ENCODE measurements around the gene ST6GALNAC2. TPM values are rescaled to one million over a fixed set of nuclear protein-coding genes. Genes with fewer than 3 reads are reported as not detected.
"Not testable (repeated sequence)": the region's sequence is repeated elsewhere in the genome, so short reads cannot be mapped to it uniquely, and the experiment has no call there.

The ST6GALNAC2 gene
- polyA plus RNA-seq, 1 donor, result 3.9 TPM

DNA sequence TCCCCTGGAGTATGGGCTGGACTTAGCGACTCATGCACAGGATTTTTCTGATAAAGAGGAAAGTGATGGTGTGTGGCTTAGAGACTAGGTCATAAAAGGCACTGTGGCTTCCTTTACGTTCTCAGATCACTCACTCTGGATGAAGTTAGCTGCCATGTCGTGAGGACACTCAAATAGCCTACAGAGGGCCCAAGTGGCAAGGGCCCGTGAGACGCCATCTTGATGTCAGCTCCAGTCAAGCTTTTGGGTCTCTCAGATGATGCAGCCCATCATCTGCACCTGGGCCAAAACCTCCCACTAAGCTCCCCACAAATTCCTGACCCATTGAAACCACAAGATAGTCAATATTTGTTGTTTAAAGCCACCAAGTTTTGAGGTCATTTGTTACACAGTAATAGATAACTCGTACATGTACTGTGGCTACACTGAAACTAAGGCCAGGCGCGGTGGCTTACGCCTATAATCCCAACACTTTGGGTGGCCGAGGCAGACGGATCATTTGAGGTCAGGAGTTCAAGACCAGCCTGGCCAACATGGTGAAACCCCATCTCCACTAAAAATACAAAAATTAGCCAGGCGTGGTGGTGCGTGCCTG is 14.7 kb downstream of the ST6GALNAC2 start:
- no peaks in the 10 kb centered on the region for H3K9me3 ChIP-seq (ENCODE audit: control insufficient read depth, low read depth, low read length)
- H3K27ac ChIP-seq (ENCODE audit: low read length), result no peak overlapping the region
- H3K4me3 ChIP-seq (ENCODE audit: low read length), result no peak overlapping the region
- peaks cover 18% of the 10 kb centered on the region for H3K4me1 ChIP-seq (ENCODE audit: control insufficient read depth, insufficient read depth, low read length)
- H3K36me3 ChIP-seq (ENCODE audit: control insufficient read depth, insufficient read depth, low read length), result peaks cover 8% of the 10 kb centered on the region
- no peak for DNase-seq
- no CpG with 5 or more reads among the region's 13 CpGs for WGBS (ENCODE audit: insufficient coverage, low lambda C conversion rate)
- H3K27me3 ChIP-seq (ENCODE audit: control insufficient read depth, insufficient read depth, low read length), result peaks cover 4% of the 10 kb centered on the region

DNA sequence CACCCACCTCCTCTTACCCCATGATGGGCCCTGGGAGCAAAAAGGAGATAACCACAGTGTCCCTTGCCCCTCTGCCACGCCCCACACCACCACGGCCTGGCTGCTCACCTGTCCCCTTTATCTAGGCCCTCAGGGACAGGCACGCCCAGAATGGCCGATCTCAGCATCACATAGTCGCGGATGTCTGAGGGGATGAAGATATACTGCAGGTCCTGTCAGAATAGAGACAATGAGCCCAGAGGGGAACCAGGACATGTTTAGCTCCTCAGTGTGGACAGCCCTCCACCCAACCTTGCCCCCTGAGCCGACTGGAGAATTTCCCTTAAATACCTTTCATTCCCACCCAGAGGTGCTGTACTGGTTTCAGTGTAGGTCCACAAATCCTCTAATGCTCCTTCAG is 15.2 kb downstream of the ST6GALNAC2 start:
- no peak overlapping the region for H3K27ac ChIP-seq (ENCODE audit: low read length)
- H3K36me3 ChIP-seq (ENCODE audit: control insufficient read depth, insufficient read depth, low read length), result peaks cover 13% of the 10 kb centered on the region
- H3K27me3 ChIP-seq (ENCODE audit: control insufficient read depth, insufficient read depth, low read length), result peaks cover 4% of the 10 kb centered on the region
- H3K9me3 ChIP-seq (ENCODE audit: control insufficient read depth, low read depth, low read length), result no peaks in the 10 kb centered on the region
- H3K4me1 ChIP-seq (ENCODE audit: control insufficient read depth, insufficient read depth, low read length), result peaks cover 18% of the 10 kb centered on the region
- H3K4me3 ChIP-seq (ENCODE audit: low read length), result no peak overlapping the region
- whole genome bisulfite sequencing (ENCODE audit: insufficient coverage, low lambda C conversion rate), result no CpG with 5 or more reads among the region's 7 CpGs
- DNase-seq, result no peak

DNA sequence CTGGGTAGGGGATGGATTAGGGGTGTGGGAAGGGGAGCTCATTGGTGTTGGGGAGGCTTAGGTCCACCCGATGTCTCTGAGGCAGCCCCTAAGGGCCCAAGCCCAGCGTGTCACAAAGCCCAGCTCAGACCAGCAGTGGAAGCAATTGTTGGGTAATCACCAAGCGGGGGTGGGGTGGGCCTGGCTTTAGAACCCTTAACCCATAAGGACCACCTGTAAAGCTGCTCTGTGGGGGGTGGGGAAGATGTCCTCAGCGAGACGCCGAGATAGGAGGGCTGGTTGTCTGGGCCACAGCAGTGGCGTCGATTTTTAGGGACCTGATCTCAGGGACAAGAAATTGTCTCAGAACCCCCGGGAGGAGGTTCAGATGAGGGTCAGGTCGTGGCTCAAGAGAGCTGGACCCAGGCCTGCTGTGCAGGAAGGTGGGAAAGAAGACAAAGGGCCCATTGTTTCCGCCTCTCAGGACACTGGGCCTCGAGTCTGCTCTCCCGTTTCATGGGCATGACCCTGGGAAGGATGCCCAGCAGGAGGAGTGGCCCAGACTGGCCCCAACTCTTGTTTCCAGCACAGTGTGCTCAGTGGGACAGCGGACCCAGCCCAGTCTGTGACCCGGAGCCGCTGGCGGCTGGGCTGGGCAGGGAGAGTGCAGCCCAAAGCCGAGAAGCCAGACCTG is 15.9 kb downstream of the ST6GALNAC2 start:
- H3K27me3 ChIP-seq (ENCODE audit: control insufficient read depth, insufficient read depth, low read length), result peaks cover 4% of the 10 kb centered on the region
- H3K27ac ChIP-seq (ENCODE audit: low read length), result no peak overlapping the region
- no CpG with 5 or more reads among the region's 18 CpGs for WGBS (ENCODE audit: insufficient coverage, low lambda C conversion rate)
- H3K36me3 ChIP-seq (ENCODE audit: control insufficient read depth, insufficient read depth, low read length), result peaks cover 17% of the 10 kb centered on the region
- DNase-seq, result no peak
- no peaks in the 10 kb centered on the region for H3K9me3 ChIP-seq (ENCODE audit: control insufficient read depth, low read depth, low read length)
- peaks cover 18% of the 10 kb centered on the region for H3K4me1 ChIP-seq (ENCODE audit: control insufficient read depth, insufficient read depth, low read length)
- H3K4me3 ChIP-seq (ENCODE audit: low read length), result no peak overlapping the region

DNA sequence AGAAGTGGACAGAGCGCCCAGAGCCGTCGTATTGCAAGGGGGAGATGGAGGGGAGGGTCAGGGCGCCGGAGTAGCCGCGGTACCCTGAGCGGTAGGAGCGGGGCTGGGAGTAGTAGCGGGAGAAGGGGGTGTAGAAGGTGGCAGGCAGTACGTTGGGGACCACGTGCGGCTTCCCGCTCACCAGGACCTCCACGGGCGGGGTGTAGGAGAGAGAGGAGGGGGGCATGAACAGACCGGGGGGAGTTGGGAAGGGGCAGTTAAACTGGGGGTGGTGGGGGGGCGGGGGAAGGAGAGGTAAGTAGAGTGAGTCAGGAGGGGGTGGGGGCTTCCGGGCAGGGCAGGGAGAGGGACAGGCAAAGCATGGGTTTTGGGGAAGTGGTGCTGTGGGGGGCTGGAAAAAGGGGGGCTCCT is 16.8 kb downstream of the ST6GALNAC2 start:
- no CpG with 5 or more reads among the region's 19 CpGs for WGBS (ENCODE audit: insufficient coverage, low lambda C conversion rate)
- H3K36me3 ChIP-seq (ENCODE audit: control insufficient read depth, insufficient read depth, low read length), result peaks cover 20% of the 10 kb centered on the region
- no peak overlapping the region for H3K27ac ChIP-seq (ENCODE audit: low read length)
- H3K9me3 ChIP-seq (ENCODE audit: control insufficient read depth, low read depth, low read length), result no peaks in the 10 kb centered on the region
- peaks cover 18% of the 10 kb centered on the region for H3K4me1 ChIP-seq (ENCODE audit: control insufficient read depth, insufficient read depth, low read length)
- H3K27me3 ChIP-seq (ENCODE audit: control insufficient read depth, insufficient read depth, low read length), result peaks cover 4% of the 10 kb centered on the region
- no peak overlapping the region for H3K4me3 ChIP-seq (ENCODE audit: low read length)
- DNase-seq, result no peak

DNA sequence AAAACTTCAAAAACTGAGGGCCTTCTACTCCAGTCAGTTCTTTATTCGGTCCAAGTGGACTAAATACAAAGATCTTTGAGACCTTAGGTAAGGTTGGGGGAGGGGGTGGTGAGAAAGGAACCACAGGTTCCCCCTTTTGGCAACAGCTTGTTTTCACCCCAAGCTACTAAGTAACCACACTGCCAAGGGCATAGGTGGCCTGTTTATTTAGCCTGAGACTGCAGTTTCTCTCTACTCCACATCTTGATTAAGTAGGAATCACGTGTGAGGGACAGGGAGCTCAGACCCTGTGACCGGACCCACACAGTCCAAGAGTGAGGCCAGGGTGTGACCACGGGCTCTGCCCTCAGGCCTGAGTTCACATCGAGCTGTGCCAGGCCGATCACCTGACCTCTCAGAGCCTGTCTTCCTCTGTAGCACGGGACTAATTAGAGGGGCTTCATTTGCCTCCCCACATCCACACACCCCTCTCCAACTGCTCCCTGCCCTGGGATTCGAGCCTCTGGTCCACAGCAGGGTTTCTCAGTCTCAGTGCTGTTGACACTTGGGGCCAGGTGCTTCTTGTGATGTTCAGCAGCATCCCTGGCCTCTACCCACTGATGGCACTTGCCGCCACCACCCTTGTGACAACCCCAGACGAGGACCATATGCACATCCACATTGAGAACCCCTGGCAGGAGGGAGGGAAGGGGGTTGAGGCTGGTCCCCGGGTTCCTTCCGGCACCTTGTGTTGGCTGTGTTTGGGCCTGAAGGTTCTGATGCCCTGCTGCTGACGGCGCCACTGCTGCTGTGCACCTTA is 17.8 kb downstream of the ST6GALNAC2 start:
- Histone ChIP-seq H3K9me3 (ENCODE audit: control insufficient read depth, low read depth, low read length) (no peaks in the 10 kb centered on the region), H3K27ac (ENCODE audit: low read length) (peak overlapping the region; percentile 56), H3K4me1 (ENCODE audit: control insufficient read depth, insufficient read depth, low read length) (peaks cover 18% of the 10 kb centered on the region), H3K27me3 (ENCODE audit: control insufficient read depth, insufficient read depth, low read length) (peaks cover 4% of the 10 kb centered on the region), H3K36me3 (ENCODE audit: control insufficient read depth, insufficient read depth, low read length) (peaks cover 22% of the 10 kb centered on the region), H3K4me3 (ENCODE audit: low read length) (no peak overlapping the region)
- peak; percentile 90 to 92 for DNase-seq
- 83% methylated on average over 2 of the region's 14 CpGs for WGBS (ENCODE audit: insufficient coverage, low lambda C conversion rate)

DNA sequence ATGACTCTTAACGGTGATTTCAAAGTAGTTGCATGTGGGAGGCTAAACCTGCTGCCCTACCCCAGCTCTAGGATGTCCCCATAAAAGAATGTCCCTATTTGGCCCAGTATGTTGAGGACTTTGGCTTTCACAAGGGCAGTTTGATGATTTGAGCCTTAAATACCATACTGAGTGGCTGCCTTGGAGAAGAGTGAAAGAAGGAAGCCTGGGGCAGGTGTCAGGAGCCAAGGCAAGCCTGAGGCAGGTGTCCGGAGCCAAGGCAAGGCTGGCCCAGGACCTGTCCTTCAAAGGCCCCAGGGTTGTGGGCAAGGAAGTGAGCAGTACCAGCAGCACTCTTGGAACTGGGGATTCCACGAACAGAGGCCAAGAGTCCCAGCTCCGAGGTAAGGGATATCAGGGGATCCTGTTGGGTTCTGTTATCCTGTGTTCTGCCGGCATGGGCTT is 18.6 kb downstream of the ST6GALNAC2 start:
- H3K4me1 ChIP-seq (ENCODE audit: control insufficient read depth, insufficient read depth, low read length), result peaks cover 18% of the 10 kb centered on the region
- peaks cover 4% of the 10 kb centered on the region for H3K27me3 ChIP-seq (ENCODE audit: control insufficient read depth, insufficient read depth, low read length)
- H3K36me3 ChIP-seq (ENCODE audit: control insufficient read depth, insufficient read depth, low read length), result peaks cover 25% of the 10 kb centered on the region
- no CpG with 5 or more reads among the region's 5 CpGs for WGBS (ENCODE audit: insufficient coverage, low lambda C conversion rate)
- no peak for DNase-seq
- no peaks in the 10 kb centered on the region for H3K9me3 ChIP-seq (ENCODE audit: control insufficient read depth, low read depth, low read length)
- H3K27ac ChIP-seq (ENCODE audit: low read length), result peak overlapping the region; percentile 56
- no peak overlapping the region for H3K4me3 ChIP-seq (ENCODE audit: low read length)

DNA sequence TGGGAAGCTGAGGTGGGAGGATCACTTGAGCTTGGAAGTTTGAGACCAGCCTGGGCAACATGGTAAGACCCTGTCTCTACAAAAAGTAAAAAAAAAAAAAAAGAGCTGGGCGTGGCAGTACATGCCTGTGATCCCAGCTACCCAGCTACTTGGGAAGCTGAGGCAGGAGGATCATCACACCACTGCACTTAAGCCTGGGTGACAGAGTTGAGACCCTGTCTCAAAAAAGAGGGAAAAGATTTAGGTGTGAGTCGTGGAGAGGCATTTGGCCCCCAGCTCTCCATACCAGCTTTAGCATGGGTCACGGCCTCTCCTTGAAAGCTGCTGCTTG is 19.1 kb downstream of the ST6GALNAC2 start:
- H3K4me1 ChIP-seq (ENCODE audit: control insufficient read depth, insufficient read depth, low read length), result peaks cover 18% of the 10 kb centered on the region
- H3K27me3 ChIP-seq (ENCODE audit: control insufficient read depth, insufficient read depth, low read length), result peaks cover 4% of the 10 kb centered on the region
- no peak overlapping the region for H3K4me3 ChIP-seq (ENCODE audit: low read length)
- H3K36me3 ChIP-seq (ENCODE audit: control insufficient read depth, insufficient read depth, low read length), result peaks cover 29% of the 10 kb centered on the region
- H3K27ac ChIP-seq (ENCODE audit: low read length), result peak overlapping the region; percentile 56
- no peak for DNase-seq
- WGBS (ENCODE audit: insufficient coverage, low lambda C conversion rate), result no CpG with 5 or more reads among the region's 3 CpGs
- H3K9me3 ChIP-seq (ENCODE audit: control insufficient read depth, low read depth, low read length), result no peaks in the 10 kb centered on the region

DNA sequence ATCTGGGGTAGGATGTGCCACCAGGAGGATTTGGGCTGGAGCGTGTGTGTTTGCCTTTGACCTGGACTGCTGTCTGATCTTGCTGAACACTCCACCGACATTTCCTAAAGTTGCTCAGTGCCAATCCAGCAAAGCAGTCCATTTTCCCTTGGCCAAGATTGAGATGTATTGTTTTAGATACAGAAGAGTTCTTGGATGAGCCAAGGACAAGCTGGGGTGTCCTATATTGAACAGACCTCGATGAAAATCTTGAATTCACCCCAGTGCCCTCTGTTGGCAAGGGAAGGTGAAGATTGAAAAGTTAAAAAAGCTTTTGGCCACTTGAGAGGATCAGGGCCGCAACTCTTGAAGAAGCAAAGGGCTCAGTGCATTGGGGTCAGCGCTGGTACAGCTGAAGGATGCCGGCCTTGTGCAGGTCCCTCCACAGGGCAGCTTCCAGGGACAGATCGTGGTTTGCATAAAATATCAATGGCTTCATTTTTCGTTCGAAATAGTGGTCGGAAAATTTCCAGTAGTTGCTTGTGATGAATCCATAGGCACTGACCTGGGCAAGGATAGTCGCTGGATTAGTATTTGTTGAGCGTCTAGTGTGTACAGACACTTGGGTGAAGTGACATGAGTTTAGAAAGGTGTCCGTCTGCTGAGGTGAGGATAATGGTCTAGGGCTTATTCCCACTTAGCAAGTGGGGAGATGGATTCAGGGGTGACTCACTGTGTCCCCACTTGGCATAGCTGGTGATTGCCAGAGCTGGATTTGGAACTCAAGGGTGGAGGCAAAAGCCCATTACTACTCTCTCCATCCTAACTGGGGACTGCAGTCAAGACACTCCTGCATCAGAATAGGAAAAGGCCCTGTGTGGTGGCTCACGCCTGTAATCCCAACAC is 19.7 kb downstream of the ST6GALNAC2 start:
- Histone ChIP-seq H3K27ac (ENCODE audit: low read length) (no peak overlapping the region), H3K36me3 (ENCODE audit: control insufficient read depth, insufficient read depth, low read length) (peaks cover 35% of the 10 kb centered on the region), H3K4me3 (ENCODE audit: low read length) (no peak overlapping the region), H3K27me3 (ENCODE audit: control insufficient read depth, insufficient read depth, low read length) (peaks cover 4% of the 10 kb centered on the region), H3K4me1 (ENCODE audit: control insufficient read depth, insufficient read depth, low read length) (peaks cover 18% of the 10 kb centered on the region), H3K9me3 (ENCODE audit: control insufficient read depth, low read depth, low read length) (no peaks in the 10 kb centered on the region)
- DNase-seq, result no peak
- no CpG with 5 or more reads among the region's 14 CpGs for WGBS (ENCODE audit: insufficient coverage, low lambda C conversion rate)

DNA sequence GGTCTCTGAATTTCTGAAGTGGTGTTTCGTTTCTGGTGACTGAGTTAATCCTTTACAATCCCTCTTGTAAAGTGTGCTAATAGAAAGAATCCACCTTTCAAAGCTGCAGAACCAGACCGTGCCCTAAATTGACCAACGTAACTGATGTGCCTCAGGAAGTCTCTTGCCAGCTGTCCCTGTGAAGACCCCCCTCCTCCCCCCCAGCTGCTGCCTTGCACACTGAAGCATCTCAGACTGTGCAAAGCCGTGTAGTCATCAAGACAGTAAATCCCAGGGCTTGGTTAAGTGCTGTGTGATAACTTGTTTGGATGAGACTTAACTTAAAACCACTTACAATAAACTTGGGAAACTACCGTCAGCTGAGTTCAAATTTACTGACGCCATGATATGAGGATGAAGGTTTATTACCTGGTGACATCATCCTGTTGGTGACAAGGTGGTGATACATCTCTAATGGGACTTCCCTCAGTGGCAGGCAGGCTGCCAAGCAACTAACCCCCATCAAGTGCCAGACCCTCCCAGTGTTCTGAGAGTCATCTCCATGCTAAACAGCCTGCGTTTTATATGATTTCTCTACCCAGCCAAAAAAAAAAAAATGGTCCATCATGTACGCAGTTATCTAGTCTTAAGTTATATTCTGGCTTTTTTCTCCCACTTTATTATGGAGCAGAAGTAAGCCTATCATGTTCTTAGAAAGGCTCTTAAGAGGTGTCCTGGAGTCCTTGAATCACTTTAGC is 20.5 kb downstream of the ST6GALNAC2 start:
- H3K27me3 ChIP-seq (ENCODE audit: control insufficient read depth, insufficient read depth, low read length), result not testable (repeated sequence)
- no CpG with 5 or more reads among the region's 8 CpGs for WGBS (ENCODE audit: insufficient coverage, low lambda C conversion rate)

More for the DNA sequence above, 20.5 kb downstream of the ST6GALNAC2 start:
- H3K27ac ChIP-seq (ENCODE audit: low read length); H3K4me3 ChIP-seq (ENCODE audit: low read length); H3K9me3 ChIP-seq (ENCODE audit: control insufficient read depth, low read depth, low read length): not testable (repeated sequence)
- H3K4me1 ChIP-seq (ENCODE audit: control insufficient read depth, insufficient read depth, low read length), result peaks cover 18% of the 10 kb centered on the region
- peaks cover 38% of the 10 kb centered on the region for H3K36me3 ChIP-seq (ENCODE audit: control insufficient read depth, insufficient read depth, low read length)
- peak in 1 of 2 donors; percentile 51 for DNase-seq

Measured in large intestine (tissue), 3 donors.